Measurements from ENCODE around the gene KCNK16.

Gene KCNK16

DNA sequence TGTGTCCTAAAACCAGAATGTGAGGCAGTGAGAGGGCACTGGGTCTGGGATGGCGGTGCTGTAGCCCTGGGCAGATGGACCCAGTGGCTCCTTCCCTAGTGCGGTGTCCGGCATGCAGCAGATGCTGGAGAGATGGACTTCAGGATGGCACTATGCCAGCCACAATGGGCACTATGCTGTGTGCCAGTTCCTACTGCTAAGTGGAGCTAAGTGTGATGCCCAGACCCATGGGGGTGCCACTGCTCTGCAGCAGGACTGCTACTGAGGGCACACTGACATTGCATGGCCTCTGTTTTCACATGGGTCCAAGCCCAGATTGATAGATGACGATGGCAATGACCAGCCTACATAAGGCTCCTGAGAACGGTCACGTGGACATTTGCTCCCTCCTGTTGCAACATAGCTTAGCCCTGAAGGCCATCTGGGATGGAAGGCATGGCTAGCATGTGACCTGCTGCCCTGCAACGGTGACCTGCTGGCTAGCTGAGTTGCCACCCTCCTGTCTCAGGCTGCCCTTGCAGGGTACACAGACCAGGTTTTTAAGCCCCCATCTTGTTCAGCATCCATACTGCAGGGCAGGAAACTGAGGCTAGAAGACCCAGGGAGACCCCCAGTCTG is 31.3 kb upstream of the KCNK16 start:
- no peak overlapping the region for H3K4me2 ChIP-seq (ENCODE audit: low read length)
- H3K9me3 ChIP-seq (replicated peaks; ENCODE audit: low read length), result no peaks in the 10 kb centered on the region
- no peaks in the 10 kb centered on the region for H3K4me1 ChIP-seq (ENCODE audit: control insufficient read depth, insufficient read depth, low read length)
- H3K36me3 ChIP-seq (ENCODE audit: insufficient read depth, low read length), result no peaks in the 10 kb centered on the region
- H3K4me3 ChIP-seq (ENCODE audit: low read length), result no peak overlapping the region
- H3K27me3 ChIP-seq (ENCODE audit: control insufficient read depth, insufficient read depth, low read length), result peaks cover 11% of the 10 kb centered on the region
- H3K9ac ChIP-seq (ENCODE audit: low read depth, low read length), result no peak overlapping the region

DNA sequence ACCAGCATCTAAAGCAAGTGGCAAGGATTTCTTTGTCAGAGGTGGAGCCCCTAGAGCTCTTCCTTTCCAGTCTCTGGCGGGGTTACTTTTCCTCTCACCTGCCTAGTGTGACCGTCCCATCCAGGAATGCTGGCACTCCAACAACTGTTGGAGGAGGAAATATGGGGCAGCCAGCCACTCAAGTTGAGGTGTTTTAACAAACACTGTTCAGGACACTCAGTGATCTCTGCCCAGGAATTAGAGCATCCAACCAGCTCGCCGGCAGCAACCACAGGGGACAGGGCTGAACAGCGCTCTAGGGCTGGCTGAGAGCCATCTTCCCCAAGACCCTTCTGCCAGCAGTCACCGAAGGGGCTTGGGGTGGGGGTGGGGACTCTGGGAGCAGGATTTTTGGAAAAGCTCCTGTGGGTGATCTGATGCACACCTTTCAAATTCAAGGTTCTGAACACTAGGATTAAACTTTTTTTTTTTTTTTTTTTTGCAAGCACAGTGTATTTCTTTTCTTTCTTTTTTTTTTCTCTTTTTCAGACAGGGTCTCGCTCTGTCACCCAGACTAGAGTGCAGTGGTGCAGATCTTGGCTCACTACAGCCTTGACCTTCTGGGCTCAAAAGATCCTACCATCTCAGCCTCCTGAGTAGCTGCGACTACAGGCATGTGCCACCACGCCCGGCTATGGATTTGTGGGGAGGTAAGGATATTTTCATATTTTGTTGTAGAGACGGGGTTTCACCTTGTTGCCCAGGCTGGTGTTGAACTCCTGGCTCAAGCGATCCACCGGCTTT is 28.4 kb upstream of the KCNK16 start:
- no peak overlapping the region for H3K4me2 ChIP-seq (ENCODE audit: low read length)
- H3K4me3 ChIP-seq (ENCODE audit: low read length), result no peak overlapping the region
- H3K27me3 ChIP-seq (ENCODE audit: control insufficient read depth, insufficient read depth, low read length), result peaks cover 11% of the 10 kb centered on the region
- no peak overlapping the region for H3K9ac ChIP-seq (ENCODE audit: low read depth, low read length)
- no peaks in the 10 kb centered on the region for H3K36me3 ChIP-seq (ENCODE audit: insufficient read depth, low read length)
- H3K9me3 ChIP-seq (replicated peaks; ENCODE audit: low read length), result no peaks in the 10 kb centered on the region
- H3K4me1 ChIP-seq (ENCODE audit: control insufficient read depth, insufficient read depth, low read length), result no peaks in the 10 kb centered on the region

DNA sequence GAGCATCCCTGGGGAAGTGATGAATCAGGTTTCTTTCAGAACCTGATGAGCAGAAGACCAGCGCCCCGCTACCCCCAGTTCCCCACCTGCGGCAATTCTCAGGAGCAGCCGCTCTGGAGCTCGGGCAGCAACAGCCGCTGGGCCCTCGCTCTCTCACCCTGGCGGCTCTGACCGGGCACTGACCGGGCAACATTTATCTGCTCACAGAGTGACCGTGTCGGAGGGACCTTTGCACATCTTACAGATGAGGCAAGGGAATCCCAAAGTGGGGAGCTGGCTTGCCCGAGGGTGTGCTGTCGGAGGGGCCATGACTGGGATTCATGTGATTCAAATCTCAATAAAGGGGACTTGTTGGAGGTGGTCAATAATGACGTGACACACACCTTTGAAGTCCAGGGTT is 26.2 kb upstream of the KCNK16 start:
- H3K27me3 ChIP-seq (ENCODE audit: control insufficient read depth, insufficient read depth, low read length), result peaks cover 8% of the 10 kb centered on the region
- no peak overlapping the region for H3K4me2 ChIP-seq (ENCODE audit: low read length)

DNA sequence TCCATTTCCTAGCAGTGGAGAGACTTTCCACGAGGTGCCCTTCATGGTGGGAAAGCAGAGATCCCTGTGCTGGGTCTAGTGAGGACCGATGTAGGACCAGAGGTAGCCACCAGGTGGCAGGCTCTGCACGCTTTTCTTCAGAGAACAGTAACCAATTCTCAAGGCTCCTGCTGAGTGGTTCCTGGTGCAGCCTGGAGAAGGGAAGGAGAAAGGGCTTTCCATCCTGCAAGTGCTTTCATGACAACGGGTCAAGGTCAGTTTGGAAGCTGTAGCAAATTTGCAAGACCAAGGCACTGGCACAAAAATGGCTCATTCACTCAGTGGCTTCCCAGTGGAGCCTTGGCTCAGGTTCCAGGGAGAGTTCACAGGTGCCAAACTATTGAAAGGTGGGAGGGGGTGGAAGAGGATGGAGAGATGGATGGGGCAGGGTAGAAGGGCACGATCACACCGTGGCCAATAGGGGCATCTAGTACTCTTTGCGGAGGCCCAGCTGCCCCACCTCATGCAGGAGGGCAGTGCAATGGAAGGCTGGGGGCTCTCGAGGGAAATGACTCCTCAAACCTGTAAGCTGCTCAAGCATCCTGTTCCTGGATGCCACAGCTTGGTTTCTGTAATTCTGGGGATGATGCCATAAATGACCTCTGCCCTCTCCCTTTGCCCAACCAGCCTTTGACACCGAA is 25.5 kb upstream of the KCNK16 start:
- no peaks in the 10 kb centered on the region for H3K36me3 ChIP-seq (ENCODE audit: insufficient read depth, low read length)
- no peak overlapping the region for H3K4me3 ChIP-seq (ENCODE audit: low read length)
- H3K4me1 ChIP-seq (ENCODE audit: control insufficient read depth, insufficient read depth, low read length), result no peaks in the 10 kb centered on the region
- H3K27me3 ChIP-seq (ENCODE audit: control insufficient read depth, insufficient read depth, low read length), result peaks cover 5% of the 10 kb centered on the region
- H3K4me2 ChIP-seq (ENCODE audit: low read length), result no peak overlapping the region
- no peaks in the 10 kb centered on the region for H3K9me3 ChIP-seq (replicated peaks; ENCODE audit: low read length)
- H3K9ac ChIP-seq (ENCODE audit: low read depth, low read length), result no peak overlapping the region

More for the DNA sequence above, 26.2 kb upstream of the KCNK16 start:
- H3K4me1 ChIP-seq (ENCODE audit: control insufficient read depth, insufficient read depth, low read length), result no peaks in the 10 kb centered on the region
- no peaks in the 10 kb centered on the region for H3K36me3 ChIP-seq (ENCODE audit: insufficient read depth, low read length)
- H3K9me3 ChIP-seq (replicated peaks; ENCODE audit: low read length), result no peaks in the 10 kb centered on the region
- H3K4me3 ChIP-seq (ENCODE audit: low read length), result no peak overlapping the region
- H3K9ac ChIP-seq (ENCODE audit: low read depth, low read length), result no peak overlapping the region

DNA sequence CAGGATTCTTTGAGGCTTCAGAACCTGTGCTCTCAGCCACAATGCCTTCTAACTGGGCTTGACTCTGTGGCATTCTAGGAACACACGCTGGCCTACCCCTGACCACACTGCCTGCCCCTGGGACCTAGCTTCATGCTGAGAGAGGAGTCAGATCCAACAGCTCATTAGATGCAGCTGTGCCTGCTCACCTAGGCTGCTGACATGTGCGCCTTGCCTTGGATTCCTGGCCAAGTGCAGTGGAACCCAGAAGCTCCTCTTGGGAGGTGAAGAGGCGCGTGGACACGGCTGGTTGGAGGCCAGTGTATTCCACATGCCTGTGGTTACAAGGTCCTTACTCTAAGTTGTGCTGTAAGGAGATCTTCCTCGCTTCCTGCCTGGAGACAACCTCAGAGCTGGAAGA is 24.7 kb upstream of the KCNK16 start:
- no peaks in the 10 kb centered on the region for H3K9me3 ChIP-seq (replicated peaks; ENCODE audit: low read length)
- no peaks in the 10 kb centered on the region for H3K36me3 ChIP-seq (ENCODE audit: insufficient read depth, low read length)
- H3K27me3 ChIP-seq (ENCODE audit: control insufficient read depth, insufficient read depth, low read length), result peaks cover 5% of the 10 kb centered on the region
- H3K4me2 ChIP-seq (ENCODE audit: low read length), result no peak overlapping the region
- H3K9ac ChIP-seq (ENCODE audit: low read depth, low read length), result no peak overlapping the region
- no peak overlapping the region for H3K4me3 ChIP-seq (ENCODE audit: low read length)
- H3K4me1 ChIP-seq (ENCODE audit: control insufficient read depth, insufficient read depth, low read length), result no peaks in the 10 kb centered on the region

DNA sequence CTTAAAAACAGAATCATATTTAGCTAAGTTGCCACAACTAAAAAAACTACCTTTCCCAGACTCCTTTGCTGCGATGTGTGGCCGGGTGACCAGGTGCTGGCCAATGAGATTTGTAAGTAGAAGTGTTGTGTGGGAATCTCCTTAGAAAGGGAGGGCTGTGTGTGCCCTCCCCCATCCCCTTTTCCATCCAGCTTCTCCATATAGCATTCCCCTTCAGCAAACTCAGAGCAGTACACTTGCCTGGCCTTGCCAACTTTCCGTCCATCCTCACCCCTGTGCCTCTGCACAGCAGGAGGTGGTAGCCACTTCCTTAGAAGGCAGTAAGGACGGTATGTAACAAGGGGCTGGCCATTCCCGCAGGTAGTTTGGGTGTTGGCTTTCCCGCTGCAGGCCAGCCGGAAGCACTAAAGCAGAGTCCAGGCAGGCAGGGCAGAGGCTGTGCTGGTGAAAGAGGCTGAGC is 22.3 kb upstream of the KCNK16 start:
- peaks cover 5% of the 10 kb centered on the region for H3K27me3 ChIP-seq (ENCODE audit: control insufficient read depth, insufficient read depth, low read length)
- H3K9me3 ChIP-seq (replicated peaks; ENCODE audit: low read length), result no peaks in the 10 kb centered on the region
- no peak overlapping the region for H3K4me2 ChIP-seq (ENCODE audit: low read length)
- H3K4me1 ChIP-seq (ENCODE audit: control insufficient read depth, insufficient read depth, low read length), result no peaks in the 10 kb centered on the region
- H3K9ac ChIP-seq (ENCODE audit: low read depth, low read length), result no peak overlapping the region
- no peaks in the 10 kb centered on the region for H3K36me3 ChIP-seq (ENCODE audit: insufficient read depth, low read length)
- no peak overlapping the region for H3K4me3 ChIP-seq (ENCODE audit: low read length)

DNA sequence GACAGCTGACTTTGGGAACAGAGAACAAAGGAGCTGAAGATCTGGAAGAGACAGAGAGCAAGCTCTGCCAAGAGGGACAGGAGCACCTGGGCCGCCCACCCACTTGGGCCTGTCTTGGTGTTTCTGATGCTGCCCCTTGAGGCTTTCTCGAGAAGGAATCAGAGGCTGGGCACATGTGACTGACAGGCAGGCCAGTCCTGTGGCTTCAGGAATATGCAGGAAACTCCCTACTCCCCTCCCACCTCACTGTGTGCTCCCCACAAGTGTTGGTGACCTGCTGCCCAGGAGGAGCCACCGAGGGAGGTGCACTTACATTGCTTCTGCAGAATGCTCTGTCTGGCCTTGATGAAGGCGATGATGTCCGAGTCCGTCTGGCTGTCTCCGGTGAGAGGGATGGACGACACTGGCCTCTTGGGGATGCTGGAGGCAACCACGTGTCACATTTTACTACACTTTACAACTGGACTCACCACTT is 20.9 kb upstream of the KCNK16 start:
- Histone ChIP-seq H3K9ac (ENCODE audit: low read depth, low read length) (no peak overlapping the region), H3K4me3 (ENCODE audit: low read length) (no peak overlapping the region), H3K4me2 (ENCODE audit: low read length) (no peak overlapping the region), H3K4me1 (ENCODE audit: control insufficient read depth, insufficient read depth, low read length) (no peaks in the 10 kb centered on the region), H3K9me3 (replicated peaks; ENCODE audit: low read length) (no peaks in the 10 kb centered on the region), H3K27me3 (ENCODE audit: control insufficient read depth, insufficient read depth, low read length) (no peaks in the 10 kb centered on the region), H3K36me3 (ENCODE audit: insufficient read depth, low read length) (no peaks in the 10 kb centered on the region)

DNA sequence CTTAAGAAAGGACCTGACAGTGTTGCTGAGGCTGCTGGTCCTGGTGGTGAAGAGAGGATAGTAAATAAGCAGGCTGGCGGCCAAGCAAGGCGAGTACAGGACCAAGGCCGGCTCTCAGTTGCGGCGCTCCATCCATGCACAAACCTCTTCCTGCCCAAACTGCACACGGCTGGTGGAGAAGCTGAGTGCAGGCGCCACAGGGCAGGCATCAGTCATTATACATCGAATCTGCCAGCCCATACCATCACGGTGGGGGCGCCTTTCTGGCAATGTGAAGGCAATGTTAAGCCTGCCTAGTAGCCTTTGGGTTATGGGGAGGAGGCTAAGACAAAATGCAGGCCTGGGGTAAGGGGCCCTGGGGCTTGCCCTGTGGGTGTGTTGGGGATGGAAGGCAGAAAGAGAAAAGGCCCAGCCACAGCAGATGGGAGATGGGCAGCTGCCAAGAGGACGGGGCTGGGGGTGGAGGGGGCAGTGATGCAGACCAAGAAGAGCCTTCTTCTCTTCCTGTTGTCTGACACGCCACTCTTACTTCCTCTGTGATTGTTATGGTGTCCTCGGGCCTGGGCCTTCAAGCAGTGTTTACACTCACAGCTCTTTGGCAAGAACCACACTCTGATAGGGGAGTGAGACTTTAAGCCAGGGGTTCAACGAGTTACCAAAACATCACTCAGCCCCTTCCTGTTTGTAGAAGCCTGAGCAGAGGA is 20.3 kb upstream of the KCNK16 start:
- Histone ChIP-seq H3K36me3 (ENCODE audit: insufficient read depth, low read length) (no peaks in the 10 kb centered on the region), H3K4me1 (ENCODE audit: control insufficient read depth, insufficient read depth, low read length) (no peaks in the 10 kb centered on the region), H3K4me2 (ENCODE audit: low read length) (no peak overlapping the region), H3K9ac (ENCODE audit: low read depth, low read length) (no peak overlapping the region), H3K4me3 (ENCODE audit: low read length) (no peak overlapping the region), H3K9me3 (replicated peaks; ENCODE audit: low read length) (no peaks in the 10 kb centered on the region), H3K27me3 (ENCODE audit: control insufficient read depth, insufficient read depth, low read length) (no peaks in the 10 kb centered on the region)

DNA sequence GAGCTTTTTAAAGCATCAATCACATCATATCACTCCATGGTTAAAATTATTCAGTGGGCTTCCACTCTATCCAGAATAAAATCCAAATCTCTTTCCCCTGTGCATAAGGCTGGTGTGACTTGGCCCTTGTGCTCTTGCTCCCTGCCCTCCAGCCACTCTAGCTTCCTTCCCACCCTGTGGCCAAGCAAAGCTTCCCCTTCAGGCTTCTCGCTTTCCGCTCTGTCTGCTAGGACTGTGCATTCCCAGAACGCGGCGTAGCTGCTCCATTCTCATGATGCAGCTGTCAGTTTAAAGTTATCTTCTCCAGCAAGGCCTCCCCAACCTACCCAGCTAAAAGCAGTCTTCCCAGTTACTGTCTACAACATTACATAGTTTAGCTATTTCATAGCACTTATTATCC is 19.4 kb upstream of the KCNK16 start:
- Histone ChIP-seq H3K4me2 (ENCODE audit: low read length) (no peak overlapping the region), H3K9ac (ENCODE audit: low read depth, low read length) (no peak overlapping the region), H3K27me3 (ENCODE audit: control insufficient read depth, insufficient read depth, low read length) (no peaks in the 10 kb centered on the region), H3K4me1 (ENCODE audit: control insufficient read depth, insufficient read depth, low read length) (no peaks in the 10 kb centered on the region), H3K36me3 (ENCODE audit: insufficient read depth, low read length) (no peaks in the 10 kb centered on the region), H3K4me3 (ENCODE audit: low read length) (no peak overlapping the region), H3K9me3 (replicated peaks; ENCODE audit: low read length) (no peaks in the 10 kb centered on the region)

DNA sequence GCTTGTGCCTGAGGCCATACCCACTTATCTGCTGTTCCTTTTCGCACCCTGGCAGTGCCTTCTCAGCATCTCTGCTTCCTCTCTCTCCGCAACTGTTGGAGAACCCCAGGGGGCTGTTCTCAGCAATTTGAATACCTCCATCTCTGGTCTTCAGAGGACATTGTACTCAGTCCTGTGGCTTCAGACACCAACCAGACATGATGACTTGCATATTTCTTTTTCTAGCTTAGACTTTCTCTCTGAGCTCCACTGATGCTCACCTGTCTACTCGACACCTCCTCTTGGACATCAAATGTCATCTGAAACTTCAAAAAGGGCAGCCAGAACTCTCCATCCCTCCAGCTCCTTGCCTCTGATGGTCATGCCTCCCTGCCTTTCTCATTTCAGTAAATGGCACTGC is 18.9 kb upstream of the KCNK16 start:
- H3K27me3 ChIP-seq (ENCODE audit: control insufficient read depth, insufficient read depth, low read length), result no peaks in the 10 kb centered on the region
- H3K4me3 ChIP-seq (ENCODE audit: low read length), result no peak overlapping the region
- H3K4me1 ChIP-seq (ENCODE audit: control insufficient read depth, insufficient read depth, low read length), result peaks cover under 1% of the 10 kb centered on the region

DNA sequence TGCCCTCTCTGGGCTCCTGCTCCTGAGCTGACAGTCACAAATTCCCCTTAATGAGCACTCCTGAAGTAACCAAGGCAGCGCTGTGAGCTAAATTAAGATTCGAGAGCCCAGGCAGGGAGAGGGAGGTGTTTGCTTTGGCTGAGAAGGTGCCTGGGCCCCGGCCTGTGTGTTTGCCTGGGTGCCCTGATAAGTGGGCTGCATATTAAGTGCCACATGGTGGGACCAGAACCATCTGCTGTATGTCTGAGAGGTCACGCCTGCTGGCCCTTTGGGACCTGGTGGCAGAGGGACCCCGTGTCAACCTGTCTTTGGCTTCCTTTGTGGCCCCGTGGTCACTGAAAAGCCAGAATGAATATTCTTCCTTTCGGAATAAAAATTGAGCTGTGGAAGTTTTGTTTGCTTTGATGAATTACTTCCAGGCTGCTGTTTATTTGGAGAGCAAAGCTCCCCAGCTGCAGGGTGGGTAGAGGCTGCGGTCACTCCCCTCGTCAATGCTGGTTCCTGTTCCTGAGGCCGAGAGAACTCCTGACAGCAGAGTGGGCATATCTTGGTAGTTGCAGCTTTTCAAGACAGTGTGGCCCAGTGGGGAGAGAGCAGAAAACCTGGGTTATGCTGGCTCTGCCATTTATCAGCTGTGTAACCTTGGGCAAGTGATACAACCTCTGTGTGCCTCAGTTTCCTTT is 17.5 kb upstream of the KCNK16 start:
- Histone ChIP-seq H3K36me3 (ENCODE audit: insufficient read depth, low read length) (no peaks in the 10 kb centered on the region), H3K4me1 (ENCODE audit: control insufficient read depth, insufficient read depth, low read length) (peaks cover 10% of the 10 kb centered on the region), H3K9me3 (replicated peaks; ENCODE audit: low read length) (no peaks in the 10 kb centered on the region), H3K4me3 (ENCODE audit: low read length) (no peak overlapping the region), H3K9ac (ENCODE audit: low read depth, low read length) (no peak overlapping the region), H3K27me3 (ENCODE audit: control insufficient read depth, insufficient read depth, low read length) (no peaks in the 10 kb centered on the region), H3K4me2 (ENCODE audit: low read length) (no peak overlapping the region)

More for the DNA sequence above, 18.9 kb upstream of the KCNK16 start:
- H3K36me3 ChIP-seq (ENCODE audit: insufficient read depth, low read length), result no peaks in the 10 kb centered on the region
- H3K4me2 ChIP-seq (ENCODE audit: low read length), result no peak overlapping the region
- H3K9me3 ChIP-seq (replicated peaks; ENCODE audit: low read length), result no peaks in the 10 kb centered on the region
- no peak overlapping the region for H3K9ac ChIP-seq (ENCODE audit: low read depth, low read length)
